Effector memory CD4-positive, alpha-beta T cell (primary cell): ENCODE data around the gene ZBTB7A.

ENCODE experiments used
- DNase-seq, 3 donors: peaks; one replicate each; pipeline ENCODE4 v3.0.0-alpha.2; 2020
- H3K27ac ChIP-seq: 2 replicates; pipeline ENCODE4 v1.7.0; 2013; ENCODE audit warnings: mild to moderate bottlenecking, low read length, moderate library complexity; ENCODE audit not compliant: insufficient read depth, poor library complexity, severe bottlenecking
- H3K27me3 ChIP-seq: replicated peaks from 2 replicates; pipeline ENCODE4 v1.7.0; 2013; ENCODE audit warnings: mild to moderate bottlenecking, low read length; ENCODE audit not compliant: insufficient read depth, control insufficient read depth, poor library complexity, severe bottlenecking
- H3K36me3 ChIP-seq: 2 replicates; pipeline ENCODE4 v1.7.0; 2013; ENCODE audit warnings: mild to moderate bottlenecking, low read length, moderate library complexity; ENCODE audit not compliant: control insufficient read depth, insufficient read depth
- H3K4me1 ChIP-seq: 2 replicates; pipeline ENCODE4 v1.7.0; 2013; ENCODE audit warnings: low read length, mild to moderate bottlenecking; ENCODE audit not compliant: control insufficient read depth, insufficient read depth, poor library complexity, severe bottlenecking
- H3K4me3 ChIP-seq: 2 replicates; pipeline ENCODE4 v1.7.0; 2013; ENCODE audit warnings: low read length, low read depth, mild to moderate bottlenecking; ENCODE audit not compliant: insufficient read depth, poor library complexity, severe bottlenecking
- H3K9me3 ChIP-seq: 2 replicates; pipeline ENCODE4 v1.7.0; 2013; ENCODE audit warnings: mild to moderate bottlenecking, low read length, moderate library complexity; ENCODE audit not compliant: control insufficient read depth

The ZBTB7A gene

GRCh38 chr19:4054441-4055208 lies 12.1 kb downstream of the ZBTB7A start:
- Histone ChIP-seq H3K27me3 (no peaks in the 10 kb centered on the region), H3K4me3 (no peak overlapping the region), H3K27ac (no peak overlapping the region), H3K4me1 (peaks cover 20% of the 10 kb centered on the region), H3K9me3 (no peaks in the 10 kb centered on the region), H3K36me3 (peaks cover 51% of the 10 kb centered on the region)
- no peak for DNase-seq

- no peak overlapping the region for H3K27ac ChIP-seq
- peaks cover 10% of the 10 kb centered on the region for H3K4me1 ChIP-seq
- DNase-seq, result no peak
These were observed 13.0 kb downstream of the ZBTB7A start for GRCh38 chr19:4053423-4054324.

GRCh38 chr19:4052993-4053422 lies 13.7 kb downstream of the ZBTB7A start:
- H3K9me3 ChIP-seq, result no peaks in the 10 kb centered on the region
- DNase-seq, result no peak
- H3K27me3 ChIP-seq, result no peaks in the 10 kb centered on the region
- H3K27ac ChIP-seq, result no peak overlapping the region
- peaks cover 3% of the 10 kb centered on the region for H3K4me1 ChIP-seq
- peaks cover 59% of the 10 kb centered on the region for H3K36me3 ChIP-seq
- H3K4me3 ChIP-seq, result no peak overlapping the region

More at GRCh38 chr19:4053423-4054324, 13.0 kb downstream of the ZBTB7A start:
- H3K36me3 ChIP-seq, result peaks cover 52% of the 10 kb centered on the region
- H3K9me3 ChIP-seq, result no peaks in the 10 kb centered on the region
- H3K27me3 ChIP-seq, result no peaks in the 10 kb centered on the region
- H3K4me3 ChIP-seq, result no peak overlapping the region

GRCh38 chr19:4052114-4052992 lies 14.3 kb downstream of the ZBTB7A start:
- H3K27ac ChIP-seq, result no peak overlapping the region
- no peak overlapping the region for H3K4me3 ChIP-seq
- DNase-seq, result no peak
- H3K9me3 ChIP-seq, result no peaks in the 10 kb centered on the region
- no peaks in the 10 kb centered on the region for H3K4me1 ChIP-seq
- no peaks in the 10 kb centered on the region for H3K27me3 ChIP-seq
- H3K36me3 ChIP-seq, result peaks cover 61% of the 10 kb centered on the region

DNA sequence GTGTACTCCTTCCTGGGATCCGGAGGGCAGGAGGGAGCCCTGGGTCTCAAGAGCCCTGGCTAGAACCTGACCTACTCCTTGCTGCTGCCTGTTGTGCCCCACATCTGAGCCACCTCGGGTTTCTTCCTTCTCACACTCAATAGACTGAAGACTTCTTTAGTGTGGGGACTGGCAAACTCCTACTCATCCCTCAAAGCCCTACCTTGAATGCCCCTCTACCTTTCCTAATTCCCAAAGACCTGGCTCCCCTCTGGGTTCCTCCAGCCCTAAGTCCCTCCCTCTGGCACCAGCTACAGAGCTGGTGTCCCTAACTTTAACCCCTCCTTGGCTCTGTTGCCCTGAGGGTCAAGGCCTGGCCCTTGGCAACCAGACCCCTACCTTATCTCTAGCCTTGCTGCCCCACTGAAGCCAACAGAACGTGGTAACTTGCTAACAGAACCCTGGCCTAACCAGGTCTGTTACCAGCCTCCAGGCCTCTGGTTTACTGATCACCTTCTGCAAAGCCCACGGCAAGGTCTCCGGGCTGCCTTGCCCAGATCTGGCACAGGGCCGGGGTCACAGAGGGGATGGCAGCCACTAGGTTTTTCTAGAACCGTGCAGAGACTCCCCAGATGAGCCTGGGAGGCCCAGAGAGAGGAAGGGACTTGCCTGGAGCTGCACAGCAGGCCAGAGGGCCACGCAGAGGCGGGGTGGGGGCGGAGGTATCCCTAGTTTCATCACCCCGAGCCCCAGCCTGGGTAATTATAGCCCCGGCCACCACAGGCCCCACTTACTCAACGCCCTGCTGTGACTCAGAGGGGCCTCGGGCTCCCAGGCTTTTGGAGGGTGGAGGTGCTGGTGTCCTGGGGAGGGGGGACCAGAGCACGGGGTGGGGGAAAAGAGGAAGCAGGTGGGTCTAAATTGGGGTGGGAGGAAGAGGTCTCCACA lies 15.3 kb downstream of the ZBTB7A start:
- peaks cover 62% of the 10 kb centered on the region for H3K36me3 ChIP-seq
- no peaks in the 10 kb centered on the region for H3K9me3 ChIP-seq
- DNase-seq, result no peak

DNA sequence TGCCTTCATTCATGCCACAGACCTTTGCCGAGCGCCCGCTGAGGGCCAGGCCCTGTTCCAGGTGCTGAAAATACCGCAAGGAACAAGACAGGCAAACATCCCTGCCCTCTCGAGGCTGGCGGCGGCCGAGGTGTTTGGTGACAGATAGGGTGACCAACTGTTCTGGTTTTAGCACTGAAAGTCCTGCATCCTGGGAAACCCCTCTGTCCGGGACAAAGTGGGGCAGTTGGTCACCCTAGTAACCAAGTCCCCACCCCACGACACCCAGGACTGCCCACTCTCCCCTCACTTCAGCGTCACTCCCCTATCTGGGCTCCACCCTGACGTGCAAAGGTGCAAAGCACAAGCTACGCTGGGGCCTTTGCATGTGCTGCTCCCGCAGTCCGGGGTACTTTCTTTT lies 17.3 kb downstream of the ZBTB7A start:
- no peak for DNase-seq
- Histone ChIP-seq H3K4me3 (no peak overlapping the region), H3K36me3 (peaks cover 60% of the 10 kb centered on the region), H3K4me1 (no peaks in the 10 kb centered on the region), H3K27me3 (no peaks in the 10 kb centered on the region), H3K9me3 (no peaks in the 10 kb centered on the region), H3K27ac (no peak overlapping the region)

More for the DNA sequence above, 15.3 kb downstream of the ZBTB7A start:
- Histone ChIP-seq H3K27ac (peak overlapping the region; percentile 44), H3K27me3 (no peaks in the 10 kb centered on the region), H3K4me1 (no peaks in the 10 kb centered on the region), H3K4me3 (no peak overlapping the region)

DNA sequence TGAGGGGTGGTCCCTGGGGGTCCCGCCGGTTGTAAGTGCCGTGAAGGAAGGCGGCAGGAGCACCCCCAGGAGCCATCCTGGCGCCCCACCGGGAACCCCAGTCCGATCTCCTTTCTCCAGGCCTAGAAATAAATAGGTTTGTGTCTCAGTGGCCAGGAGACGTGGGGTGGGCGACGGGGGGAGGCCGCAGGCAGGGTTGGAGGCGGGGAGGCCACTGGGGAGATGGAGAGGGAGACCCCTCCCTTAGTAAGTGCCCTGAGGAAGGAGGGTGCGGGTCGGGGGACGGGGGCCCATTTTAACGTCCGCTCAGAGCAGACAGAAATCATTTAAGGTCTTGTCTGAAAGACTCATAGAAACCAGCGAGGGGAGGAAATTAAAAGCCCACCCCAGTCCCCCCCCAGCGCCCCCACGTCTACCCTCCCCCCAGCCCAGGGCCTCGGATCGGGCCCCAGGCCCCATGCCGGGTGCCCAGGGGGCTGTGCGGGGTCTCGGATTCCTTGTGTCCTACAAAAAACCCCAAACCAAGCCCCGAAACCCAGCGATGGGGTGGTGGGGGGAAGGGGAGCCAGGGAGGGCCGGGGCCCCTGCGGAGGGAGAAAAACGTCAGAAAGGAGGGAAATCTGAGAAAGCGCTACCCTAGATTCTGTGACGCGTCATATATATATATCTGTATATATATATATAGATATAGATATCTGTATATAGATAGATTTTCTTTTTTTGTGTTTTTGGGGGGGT lies 19.6 kb downstream of the ZBTB7A start:
- Histone ChIP-seq H3K36me3 (peaks cover 44% of the 10 kb centered on the region), H3K4me1 (no peaks in the 10 kb centered on the region), H3K4me3 (no peak overlapping the region), H3K9me3 (no peaks in the 10 kb centered on the region), H3K27ac (no peak overlapping the region), H3K27me3 (no peaks in the 10 kb centered on the region)
- DNase-seq, result no peak

GRCh38 chr19:4046362-4046691 lies 20.4 kb downstream of the ZBTB7A start:
- no peak for DNase-seq

More at GRCh38 chr19:4046362-4046691, 20.4 kb downstream of the ZBTB7A start:
- H3K4me1 ChIP-seq, result no peaks in the 10 kb centered on the region
- no peaks in the 10 kb centered on the region for H3K9me3 ChIP-seq
- no peaks in the 10 kb centered on the region for H3K27me3 ChIP-seq
- no peak overlapping the region for H3K4me3 ChIP-seq
- peaks cover 36% of the 10 kb centered on the region for H3K36me3 ChIP-seq
- H3K27ac ChIP-seq, result no peak overlapping the region
